ENCODE results near the gene ZNF318.

ZNF318 gene

GRCh38 chr6:43299338-43300293 lies 69.8 kb downstream of the ZNF318 start:
- Histone ChIP-seq H3K4ac (ENCODE audit: low read depth in 1 of 2, low read length in 2 of 2) (no peak overlapping the region), H2AFZ (ENCODE audit: low read depth, low read length) (no peak overlapping the region), H3K9me3 (ENCODE audit: control insufficient read depth, low read length) (no peaks in the 10 kb centered on the region), H3K9ac (ENCODE audit: low read length) (no peak overlapping the region), H3K79me1 (replicated peaks; ENCODE audit: low read length, poor library complexity, severe bottlenecking) (no peaks in the 10 kb centered on the region), H3K4me3 (ENCODE audit: insufficient read depth in 1 of 2, low read depth in 1 of 2, low read length in 2 of 2) (no peak overlapping the region), H2BK120ac (ENCODE audit: low read depth, low read length) (no peak overlapping the region), H2AK5ac (ENCODE audit: low read length, severe bottlenecking) (no peak overlapping the region), H3K4me1 (ENCODE audit: control insufficient read depth, insufficient read depth, low read depth, low read length) (no peaks in the 10 kb centered on the region), H2BK5ac (ENCODE audit: low read depth, low read length, poor library complexity, severe bottlenecking) (no peak overlapping the region), H3K4me2 (ENCODE audit: low read length, poor library complexity, severe bottlenecking) (no peak overlapping the region), H3K23ac (ENCODE audit: low read length in 2 of 2) (no peak overlapping the region), H3K36me3 (ENCODE audit: control insufficient read depth in 1 of 2, insufficient read depth in 2 of 2, low read depth in 1 of 2, low read length in 2 of 2) (no peaks in the 10 kb centered on the region), H3K18ac (ENCODE audit: low read depth in 1 of 2, low read length in 2 of 2) (no peak overlapping the region), H2BK15ac (ENCODE audit: low read depth, poor library complexity, severe bottlenecking) (no peak overlapping the region), H3K27ac (ENCODE audit: low read length, poor library complexity, severe bottlenecking) (no peak overlapping the region), H3K27me3 (ENCODE audit: control insufficient read depth in 1 of 2, insufficient read depth in 1 of 2, low read length in 2 of 2) (peaks cover 62 to 63% of the 10 kb centered on the region in 2 experiments), H3K14ac (ENCODE audit: low read length in 2 of 2) (no peak overlapping the region), H2BK12ac (ENCODE audit: low read length in 2 of 2) (no peak overlapping the region), H4K91ac (ENCODE audit: low read length) (no peak overlapping the region), H4K8ac (ENCODE audit: low read length) (no peak overlapping the region)
- no peak for DNase-seq
- WGBS, result 84% methylated on average over 16 of the region's 18 CpGs

DNA sequence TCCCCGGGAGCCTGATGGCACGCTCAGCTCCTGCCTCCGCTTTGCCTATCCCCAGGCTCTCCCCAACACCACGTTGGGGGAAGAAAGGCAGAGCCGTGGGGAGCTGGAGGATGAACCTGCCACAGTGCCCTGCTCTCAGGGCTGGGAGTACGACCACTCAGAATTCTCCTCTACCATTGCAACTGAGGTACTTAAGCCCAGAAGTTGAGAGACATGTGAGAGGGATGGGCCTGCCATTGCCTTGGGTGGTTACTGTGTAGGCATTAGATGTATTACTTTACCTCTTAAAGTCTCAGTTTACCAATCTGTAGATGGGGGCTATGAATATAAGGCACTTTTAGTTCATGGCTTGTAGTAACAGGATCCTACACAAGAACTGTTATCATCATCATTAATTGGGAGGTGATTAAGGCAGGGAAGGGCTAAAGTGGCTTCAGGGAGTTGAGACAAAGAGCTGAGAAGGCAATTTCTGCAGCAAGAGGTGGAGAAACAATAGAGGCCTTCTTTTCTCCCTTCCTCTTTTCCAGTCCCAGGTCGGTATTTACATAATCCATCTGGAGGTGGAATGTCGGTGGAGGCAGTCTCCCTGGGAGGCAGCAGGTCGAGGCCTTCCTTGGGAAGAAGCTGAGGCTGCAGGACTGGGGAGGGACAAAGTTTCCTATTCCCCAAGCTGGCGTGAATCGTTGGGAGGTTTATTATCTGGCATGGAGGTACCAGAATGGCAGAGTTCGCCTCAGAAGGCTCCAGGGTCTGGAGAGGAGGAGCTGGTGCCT lies 70.7 kb downstream of the ZNF318 start:
- H2BK15ac ChIP-seq (ENCODE audit: low read depth, poor library complexity, severe bottlenecking), result no peak overlapping the region
- H3K27me3 ChIP-seq (ENCODE audit: control insufficient read depth in 1 of 2, insufficient read depth in 1 of 2, low read length in 2 of 2), result peaks cover 61% of the 10 kb centered on the region in 2 experiments
- no peak overlapping the region for H2BK5ac ChIP-seq (ENCODE audit: low read depth, low read length, poor library complexity, severe bottlenecking)
- no peak overlapping the region for H2BK12ac ChIP-seq (ENCODE audit: low read length in 2 of 2)
- no peak overlapping the region for H4K91ac ChIP-seq (ENCODE audit: low read length)
- no peaks in the 10 kb centered on the region for H3K36me3 ChIP-seq (ENCODE audit: control insufficient read depth in 1 of 2, insufficient read depth in 2 of 2, low read depth in 1 of 2, low read length in 2 of 2)
- no peak overlapping the region for H3K23ac ChIP-seq (ENCODE audit: low read length in 2 of 2)
- 63% methylated on average over 12 of the region's 12 CpGs for WGBS
- no peaks in the 10 kb centered on the region for H3K4me1 ChIP-seq (ENCODE audit: control insufficient read depth, insufficient read depth, low read depth, low read length)
- H3K14ac ChIP-seq (ENCODE audit: low read length in 2 of 2), result no peak overlapping the region
- no peak overlapping the region for H2BK120ac ChIP-seq (ENCODE audit: low read depth, low read length)
- no peak overlapping the region for H3K4me3 ChIP-seq (ENCODE audit: insufficient read depth in 1 of 2, low read depth in 1 of 2, low read length in 2 of 2)
- no peak overlapping the region for H3K9ac ChIP-seq (ENCODE audit: low read length)
- no peak overlapping the region for H3K18ac ChIP-seq (ENCODE audit: low read depth in 1 of 2, low read length in 2 of 2)
- no peaks in the 10 kb centered on the region for H3K79me1 ChIP-seq (replicated peaks; ENCODE audit: low read length, poor library complexity, severe bottlenecking)
- H3K4me2 ChIP-seq (ENCODE audit: low read length, poor library complexity, severe bottlenecking), result no peak overlapping the region
- no peak overlapping the region for H3K4ac ChIP-seq (ENCODE audit: low read depth in 1 of 2, low read length in 2 of 2)
- DNase-seq, result no peak
- H3K9me3 ChIP-seq (ENCODE audit: control insufficient read depth, low read length), result no peaks in the 10 kb centered on the region
- no peak overlapping the region for H3K27ac ChIP-seq (ENCODE audit: low read length, poor library complexity, severe bottlenecking)
- no peak overlapping the region for H2AK5ac ChIP-seq (ENCODE audit: low read length, severe bottlenecking)
- H4K8ac ChIP-seq (ENCODE audit: low read length), result no peak overlapping the region
- no peak overlapping the region for H2AFZ ChIP-seq (ENCODE audit: low read depth, low read length)

- Histone ChIP-seq H3K27me3 (ENCODE audit: control insufficient read depth in 1 of 2, insufficient read depth in 1 of 2, low read length in 2 of 2) (peaks cover 61 to 67% of the 10 kb centered on the region in 2 experiments), H2AK5ac (ENCODE audit: low read length, severe bottlenecking) (no peak within 1 kb of the TSS), H3K14ac (ENCODE audit: low read length in 2 of 2) (no peak within 1 kb of the TSS), H2BK15ac (ENCODE audit: low read depth, poor library complexity, severe bottlenecking) (no peak within 1 kb of the TSS), H3K9me3 (ENCODE audit: control insufficient read depth, low read length) (no peaks in the 10 kb centered on the region), H2BK12ac (ENCODE audit: low read length in 2 of 2) (no peak within 1 kb of the TSS), H3K36me3 (ENCODE audit: control insufficient read depth in 1 of 2, insufficient read depth in 2 of 2, low read depth in 1 of 2, low read length in 2 of 2) (no peaks in the 10 kb centered on the region), H2BK5ac (ENCODE audit: low read depth, low read length, poor library complexity, severe bottlenecking) (no peak within 1 kb of the TSS), H3K23ac (ENCODE audit: low read length in 2 of 2) (no peak within 1 kb of the TSS), H3K4me1 (ENCODE audit: control insufficient read depth, insufficient read depth, low read depth, low read length) (no peaks in the 10 kb centered on the region), H3K27ac (ENCODE audit: low read length, poor library complexity, severe bottlenecking) (no peak within 1 kb of the TSS), H3K18ac (ENCODE audit: low read depth in 1 of 2, low read length in 2 of 2) (no peak within 1 kb of the TSS), H4K91ac (ENCODE audit: low read length) (no peak within 1 kb of the TSS), H3K4me2 (ENCODE audit: low read length, poor library complexity, severe bottlenecking) (no peak within 1 kb of the TSS), H4K8ac (ENCODE audit: low read length) (no peak within 1 kb of the TSS), H3K4me3 (ENCODE audit: insufficient read depth in 1 of 2, low read depth in 1 of 2, low read length in 2 of 2) (no peak within 1 kb of the TSS), H3K9ac (ENCODE audit: low read length) (no peak within 1 kb of the TSS), H2BK120ac (ENCODE audit: low read depth, low read length) (no peak within 1 kb of the TSS), H3K4ac (ENCODE audit: low read depth in 1 of 2, low read length in 2 of 2) (no peak within 1 kb of the TSS), H3K79me1 (replicated peaks; ENCODE audit: low read length, poor library complexity, severe bottlenecking) (no peaks in the 10 kb centered on the region), H2AFZ (ENCODE audit: low read depth, low read length) (no peak within 1 kb of the TSS)
- no peak for DNase-seq
- 85% methylated on average over 10 of the region's 10 CpGs for WGBS
These were observed 71.5 kb downstream of the ZNF318 start, which contains the start of gene SLC22A7 for GRCh38 chr6:43297644-43298564. Gene SLC22A7 (plus strand): TSS chr6:43298260. CDS start chr6:43298359, 99 bp downstream.

Data from mesenchymal stem cell (in vitro differentiated cells and primary cell).